IMR-90 (cell line): ENCODE measurements around the gene ATP2C2. TPM values are rescaled to one million over a fixed set of nuclear protein-coding genes. Genes with fewer than 3 reads are reported as not detected.

ENCODE experiments used
- ATAC-seq: fragments of 200-7000 bp; cut with Tn5 transposase; 2 replicates; pipeline ENCODE4 v1.9.1; 2020; ENCODE audit warnings: low read depth, mild to moderate bottlenecking, moderate library complexity
- BruUV-seq: library from RNA; stranded (reverse); fragments of 400-500 nt; replicated peaks from 2 replicates; lab custom pipeline; 2021; lab: Mats Ljungman, UMichigan
- CTCF ChIA-PET: fragments of 300-600 bp; formaldehyde crosslinking; extraction: SDS; loops from one replicate; lab custom pipeline; 2021; ENCODE audit warnings: antibody characterized with exemption; lab: Yijun Ruan, JAX
- POLR2A ChIA-PET: fragments of 300-600 bp; sonication (Branson Sonifier 250); formaldehyde crosslinking; loops from one replicate; lab custom pipeline; 2022; ENCODE audit warnings: antibody characterized with exemption; ENCODE audit not compliant: unreplicated experiment; lab: Charles Lee
- DNase-seq: peaks from one replicate; pipeline ENCODE4 v3.0.0; 2013
- H2AFZ ChIP-seq: replicated peaks from 2 replicates; pipeline ENCODE3; 2013; ENCODE audit warnings: low read length, mild to moderate bottlenecking; ENCODE audit not compliant: poor library complexity
- H2AK5ac ChIP-seq: 2 replicates; pipeline ENCODE4 v1.6.1; 2013; ENCODE audit warnings: low read depth, low read length, inconsistent platforms
- H2AK9ac ChIP-seq: replicated peaks from 2 replicates; pipeline ENCODE3; 2013; ENCODE audit warnings: mild to moderate bottlenecking, low read depth, low read length, moderate library complexity; ENCODE audit not compliant: poor library complexity
- H2BK120ac ChIP-seq: 2 replicates; pipeline ENCODE4 v1.6.1; 2013; ENCODE audit warnings: low read depth, low read length, inconsistent platforms
- H2BK15ac ChIP-seq: 3 replicates; pipeline ENCODE4 v1.6.1; 2013; ENCODE audit warnings: low read depth, low read length, inconsistent platforms
- H2BK20ac ChIP-seq: 2 replicates; pipeline ENCODE4 v1.6.1; 2013; ENCODE audit warnings: low read depth, mild to moderate bottlenecking, inconsistent platforms, low read length, moderate library complexity
- H2BK5ac ChIP-seq: 2 replicates; pipeline ENCODE4 v1.6.1; 2013; ENCODE audit warnings: mild to moderate bottlenecking, low read depth, low read length, inconsistent platforms; ENCODE audit not compliant: poor library complexity, severe bottlenecking
- H3K14ac ChIP-seq: replicated peaks from 2 replicates; pipeline ENCODE4 v1.6.1; 2013; ENCODE audit warnings: low read depth, low read length, inconsistent platforms
- H3K18ac ChIP-seq: 2 replicates; pipeline ENCODE4 v1.6.1; 2013; ENCODE audit warnings: low read depth, low read length, control low read depth
- H3K23ac ChIP-seq: 2 replicates; pipeline ENCODE4 v1.6.1; 2013; ENCODE audit warnings: low read depth, low read length, inconsistent platforms
- H3K27ac ChIP-seq: 2 replicates; pipeline ENCODE4 v1.5.1; 2013; ENCODE audit warnings: mild to moderate bottlenecking, control low read depth, low read length; ENCODE audit not compliant: insufficient read depth
- H3K27me3 ChIP-seq: 2 replicates; pipeline ENCODE4 v1.6.1; 2013; ENCODE audit warnings: low read length; ENCODE audit not compliant: control insufficient read depth, insufficient read depth
- H3K36me3 ChIP-seq: 2 replicates; pipeline ENCODE4 v1.6.1; 2013; ENCODE audit warnings: low read length, mixed read lengths; ENCODE audit not compliant: control insufficient read depth, insufficient read depth
- H3K4ac ChIP-seq: 2 replicates; pipeline ENCODE4 v1.6.1; 2013; ENCODE audit warnings: low read depth, low read length, inconsistent platforms
- H3K4me1 ChIP-seq: 2 replicates; pipeline ENCODE4 v1.6.1; 2013; ENCODE audit warnings: low read length, mixed read lengths; ENCODE audit not compliant: control insufficient read depth, insufficient read depth
- H3K4me2 ChIP-seq: 2 replicates; pipeline ENCODE4 v1.6.1; 2013; ENCODE audit warnings: low read depth, mild to moderate bottlenecking, control low read depth, low read length, moderate library complexity
- H3K4me3 ChIP-seq: 2 replicates; pipeline ENCODE4 v1.5.1; 2013; ENCODE audit warnings: low read depth, mild to moderate bottlenecking, control low read depth, low read length, moderate library complexity; ENCODE audit not compliant: insufficient read depth
- H3K56ac ChIP-seq: 2 replicates; pipeline ENCODE4 v1.6.1; 2013; ENCODE audit warnings: low read length, inconsistent platforms; ENCODE audit not compliant: insufficient read depth; ENCODE audit errors: extremely low read depth
- H3K79me1 ChIP-seq, 2 experiments: 2 replicates each; pipeline ENCODE4 v1.6.1; 2013; ENCODE audit warnings: low read length in 2 of 2, inconsistent platforms in 1 of 2, low read depth in 1 of 2
- H3K9ac ChIP-seq: 2 replicates; pipeline ENCODE4 v1.6.1; 2013; ENCODE audit warnings: low read depth, low read length, control low read depth
- H3K9me1 ChIP-seq: 2 replicates; pipeline ENCODE4 v1.6.1; 2013; ENCODE audit warnings: low read length, inconsistent platforms; ENCODE audit not compliant: insufficient read depth
- H3K9me3 ChIP-seq: 2 replicates; pipeline ENCODE4 v1.6.1; 2013; ENCODE audit warnings: low read length; ENCODE audit not compliant: control insufficient read depth, insufficient read depth
- H4K20me1 ChIP-seq: 2 replicates; pipeline ENCODE4 v1.6.1; 2013; ENCODE audit warnings: low read length, inconsistent platforms; ENCODE audit not compliant: insufficient read depth
- H4K5ac ChIP-seq: 2 replicates; pipeline ENCODE4 v1.6.1; 2013; ENCODE audit warnings: mild to moderate bottlenecking, low read depth, low read length, control low read depth
- H4K8ac ChIP-seq, 2 experiments: 2 replicates each; pipeline ENCODE4 v1.6.1; 2013; ENCODE audit warnings: low read depth in 2 of 2, low read length in 2 of 2, control low read depth in 1 of 2, inconsistent platforms in 1 of 2
- H4K91ac ChIP-seq: 2 replicates; pipeline ENCODE4 v1.6.1; 2013; ENCODE audit warnings: low read depth, low read length, inconsistent platforms; ENCODE audit not compliant: insufficient read depth
- BHLHE40 ChIP-seq: fragments of 150-350 bp; IDR thresholded peaks from 2 replicates; pipeline ENCODE4 v1.6.1; 2016; ENCODE audit warnings: mild to moderate bottlenecking, low read depth, low read length
- CEBPB ChIP-seq: IDR thresholded peaks from 2 replicates; pipeline ENCODE4 v1.6.1; 2012; ENCODE audit warnings: low read depth, low read length, improper control_type of control experiment
- CHD1 ChIP-seq: IDR thresholded peaks from 2 replicates; pipeline ENCODE4 v1.6.1; 2012; ENCODE audit warnings: low read depth, low read length, improper control_type of control experiment
- CTCF ChIP-seq: conservative IDR thresholded peaks from 2 replicates; pipeline ENCODE4 v1.5.1; 2012; ENCODE audit warnings: mild to moderate bottlenecking, low read depth, low read length, improper control_type of control experiment
- FOS ChIP-seq: fragments of 150-350 bp; IDR thresholded peaks from 2 replicates; pipeline ENCODE4 v1.6.1; 2016; ENCODE audit warnings: low read depth, low read length
- MAFK ChIP-seq: IDR thresholded peaks from 2 replicates; pipeline ENCODE4 v1.6.1; 2012; ENCODE audit warnings: low read depth, low read length, improper control_type of control experiment
- MAZ ChIP-seq: IDR thresholded peaks from 2 replicates; pipeline ENCODE4 v1.6.1; 2012; ENCODE audit warnings: low read depth, mild to moderate bottlenecking, low read length, improper control_type of control experiment, moderate library complexity, borderline replicate concordance
- MXI1 ChIP-seq: IDR thresholded peaks from 2 replicates; pipeline ENCODE4 v1.6.1; 2012; ENCODE audit warnings: low read depth, mild to moderate bottlenecking, low read length, moderate library complexity, borderline replicate concordance
- NFE2L2 ChIP-seq: fragments of 150-350 bp; IDR thresholded peaks from 2 replicates; pipeline ENCODE4 v1.6.1; 2016; ENCODE audit warnings: low read depth, mild to moderate bottlenecking, low read length
- RAD21 ChIP-seq: IDR thresholded peaks from 2 replicates; pipeline ENCODE4 v1.6.1; 2012; ENCODE audit warnings: low read length, improper control_type of control experiment
- RCOR1 ChIP-seq: IDR thresholded peaks from 2 replicates; pipeline ENCODE4 v1.6.1; 2012; ENCODE audit warnings: mild to moderate bottlenecking, low read length, improper control_type of control experiment; ENCODE audit not compliant: insufficient replicate concordance
- USF2 ChIP-seq: fragments of 150-350 bp; IDR thresholded peaks from 2 replicates; pipeline ENCODE4 v1.6.1; 2017; ENCODE audit warnings: mild to moderate bottlenecking, antibody characterized with exemption, low read length, low read depth
- WGBS, 2 experiments: methylation state at CpG; one replicate each; pipeline versions ENCODE4 v1.1.5 to v1.1.7; 2013; ENCODE audit warnings: missing lambda C conversion rate in 2 of 2; ENCODE audit not compliant: insufficient read length in 1 of 2; ENCODE audit errors: extremely low coverage in 2 of 2; 5-methylcytosine and 5-hydroxymethylcytosine counted together
- dilution Hi-C: fragments of 300-500 bp; cut with HindIII; formaldehyde crosslinking; loops from one replicate; pipeline ENCODE4 v1.14.3; 2018; ENCODE audit warnings: low sequenced_read_pairs; ENCODE audit not compliant: unreplicated experiment
- in situ Hi-C: fragments of 300-500 bp; cut with MboI; formaldehyde crosslinking; loops from 3 replicates; pipeline ENCODE4 v1.14.3; 2019; ENCODE audit warnings: low sequenced_read_pairs, inconsistent platforms, mixed read lengths
- intact Hi-C: fragments of 100-400 bp; cut with micrococcal nuclease; formaldehyde crosslinking; loops from 2 replicates; pipeline ENCODE4 v1.10.0; 2022
- polyA plus RNA-seq, 3 experiments: library from polyadenylated mRNA; depleted of rRNA; stranded (reverse); fragments of >200 nt; gene quantifications; 2 replicates each; pipeline ENCODE4 v1.2.3, GENCODE V29; 2012; ENCODE audit warnings: low replicate concordance in 1 of 3
- total RNA-seq: library from RNA; depleted of rRNA; stranded (reverse); fragments of >200 nt; gene quantifications from 2 replicates; pipeline ENCODE4 v1.2.3, GENCODE V29; 2012
- TF ChIP-seq, protein P1 (sequence below): fragments of 150-350 bp; IDR thresholded peaks from 2 replicates; pipeline ENCODE4 v1.6.1; 2016; ENCODE audit warnings: low read depth, mild to moderate bottlenecking, low read length, moderate library complexity, borderline replicate concordance

The ATP2C2 gene
- total and polyA plus RNA-seq, 2 of the 4 experiments (the other 2 are of a cell fraction), result not detected

DNA sequence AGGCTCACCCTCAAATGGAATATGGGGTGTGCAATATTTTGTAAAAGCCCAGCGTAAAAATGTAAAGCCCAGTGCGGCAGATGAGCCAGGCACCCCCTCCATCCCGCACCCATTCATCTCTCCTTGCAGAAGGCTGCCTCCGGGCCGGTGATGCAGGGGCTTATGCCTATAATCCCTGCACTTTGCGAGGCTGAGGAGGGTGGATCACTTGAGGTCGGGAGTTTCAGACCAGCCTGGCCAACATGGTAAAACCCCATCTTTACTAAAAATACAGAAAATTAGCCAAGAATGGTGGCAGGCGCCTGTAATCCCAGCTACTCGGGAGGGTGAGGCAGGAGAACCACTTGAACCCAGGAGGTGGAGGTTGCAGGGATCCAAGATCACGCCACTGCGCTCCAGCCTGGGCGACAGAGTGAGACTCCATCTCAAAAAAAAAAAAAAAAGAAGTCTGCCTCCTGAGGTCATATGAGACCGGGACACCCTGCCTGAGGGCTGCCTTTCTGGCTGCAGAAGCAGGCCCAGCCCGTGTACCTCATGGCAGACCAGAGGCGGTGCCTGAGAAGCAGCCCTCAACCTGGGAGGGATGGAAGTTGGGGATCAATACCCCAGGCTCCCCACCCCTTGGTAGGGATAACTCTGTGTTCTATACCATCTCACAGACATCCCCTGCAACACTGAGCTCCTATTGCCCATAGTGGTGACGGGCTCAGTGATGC is 17.5 kb upstream of the ATP2C2 start:
- no peak overlapping the region for H2AK5ac ChIP-seq
- no peak overlapping the region for H4K91ac ChIP-seq
- ATAC-seq (no peak), DNase-seq (no peak)
- H3K4me2 ChIP-seq, result no peak overlapping the region
- H3K9me3 ChIP-seq, result no peaks in the 10 kb centered on the region; the same call in 1 of the 2 replicates
- intact Hi-C loops, result no loop called here
- ChIA-PET POLR2A (no interaction called here), CTCF (no interaction called here)
- no peak overlapping the region for H3K18ac ChIP-seq
- H2BK5ac ChIP-seq, result no peak overlapping the region
- H2BK15ac ChIP-seq, result no peak overlapping the region
- H3K23ac ChIP-seq, result no peak overlapping the region
- H3K4me3 ChIP-seq, result no peak overlapping the region
- H3K27me3 ChIP-seq, result peaks cover 58% of the 10 kb centered on the region
- H3K79me1 ChIP-seq, result no peaks in the 10 kb centered on the region
- H3K4me1 ChIP-seq, result no peaks in the 10 kb centered on the region
- TF ChIP-seq CTCF (no peak), MAFK (no peak), CEBPB (no peak), RAD21 (no peak), NFE2L2 (no peak), BHLHE40 (no peak), USF2 (no peak), MAZ (no peak), RCOR1 (no peak), MXI1 (no peak), CHD1 (no peak), FOS (no peak)
- TF ChIP-seq, protein P1, sequence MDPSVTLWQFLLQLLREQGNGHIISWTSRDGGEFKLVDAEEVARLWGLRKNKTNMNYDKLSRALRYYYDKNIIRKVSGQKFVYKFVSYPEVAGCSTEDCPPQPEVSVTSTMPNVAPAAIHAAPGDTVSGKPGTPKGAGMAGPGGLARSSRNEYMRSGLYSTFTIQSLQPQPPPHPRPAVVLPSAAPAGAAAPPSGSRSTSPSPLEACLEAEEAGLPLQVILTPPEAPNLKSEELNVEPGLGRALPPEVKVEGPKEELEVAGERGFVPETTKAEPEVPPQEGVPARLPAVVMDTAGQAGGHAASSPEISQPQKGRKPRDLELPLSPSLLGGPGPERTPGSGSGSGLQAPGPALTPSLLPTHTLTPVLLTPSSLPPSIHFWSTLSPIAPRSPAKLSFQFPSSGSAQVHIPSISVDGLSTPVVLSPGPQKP, result no peak
- H4K5ac ChIP-seq, result no peak overlapping the region
- H2BK20ac ChIP-seq, result no peak overlapping the region
- no peak overlapping the region for H3K9ac ChIP-seq
- no peak overlapping the region for H3K4ac ChIP-seq
- no peaks in the 10 kb centered on the region for H3K36me3 ChIP-seq
- no peak overlapping the region for H2BK120ac ChIP-seq
- no peak overlapping the region for H3K14ac ChIP-seq
- H3K27ac ChIP-seq, result no peak overlapping the region
- no peak overlapping the region for H3K56ac ChIP-seq
- WGBS, 2 experiments, result 83% methylated on average over 4 of the region's 16 CpGs; no CpG with 5 or more reads in 1 of the 2 experiments
- BruUV-seq, result no TSS peak
- in situ Hi-C loops, result no loop called here
- H4K8ac ChIP-seq, result no peak overlapping the region
- dilution Hi-C loops, result no loop called here
- H3K9me1 ChIP-seq, result no peaks in the 10 kb centered on the region
- no peak overlapping the region for H2AK9ac ChIP-seq
- no peaks in the 10 kb centered on the region for H4K20me1 ChIP-seq
- no peak overlapping the region for H2AFZ ChIP-seq
